RWPE1 (cell line): ENCODE results near the gene MET.

Experiments
- CTCF ChIA-PET: fragments of 350-600 bp; sonication (Branson Sonifier 250); formaldehyde crosslinking; extraction: SDS; loops from one replicate; lab custom pipeline; 2021; lab: Yijun Ruan, JAX
- POLR2A ChIA-PET: fragments of 400-600 bp; formaldehyde crosslinking; extraction: SDS; loops from one replicate; lab custom pipeline; 2020; ENCODE audit warnings: antibody characterized with exemption; ENCODE audit not compliant: low non-redundant PET; lab: Yijun Ruan, JAX
- DNase-seq: peaks from one replicate; pipeline ENCODE4 v3.0.0; 2012; ENCODE audit warnings: low spot score
- H3K27ac ChIP-seq: fragments of 450-650 bp; 2 replicates; pipeline ENCODE4 v1.5.1; 2017
- CTCF ChIP-seq: fragments of 450-650 bp; conservative IDR thresholded peaks from 2 replicates; pipeline ENCODE4 v1.5.1; 2017; ENCODE audit warnings: low read depth, mild to moderate bottlenecking

MET gene

DNA sequence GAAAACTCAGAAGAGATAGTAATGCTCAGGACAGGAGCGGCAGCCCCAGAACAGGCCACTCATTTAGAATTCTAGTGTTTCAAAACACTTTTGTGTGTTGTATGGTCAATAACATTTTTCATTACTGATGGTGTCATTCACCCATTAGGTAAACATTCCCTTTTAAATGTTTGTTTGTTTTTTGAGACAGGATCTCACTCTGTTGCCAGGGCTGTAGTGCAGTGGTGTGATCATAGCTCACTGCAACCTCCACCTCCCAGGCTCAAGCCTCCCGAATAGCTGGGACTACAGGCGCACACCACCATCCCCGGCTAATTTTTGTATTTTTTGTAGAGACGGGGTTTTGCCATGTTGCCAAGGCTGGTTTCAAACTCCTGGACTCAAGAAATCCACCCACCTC lies 124.5 kb downstream of the MET start:
- CTCF ChIA-PET: no interaction called here
- POLR2A ChIA-PET: no interaction called here

GRCh38 chr7:116797612-116798011 lies 125.6 kb downstream of the MET start:
- ChIA-PET POLR2A (no interaction called here), CTCF (interaction anchor here (0.7 to 1.2 kb wide), 3 partner anchors 13 to 621 kb away, joined by 3 to 5 read pairs (median 4); partner anchors contain the start of gene MET)
- DNase-seq: peak; percentile 60
- H3K27ac ChIP-seq: no peak overlapping the region
- no peak for TF ChIP-seq CTCF

More for the DNA sequence above, 124.5 kb downstream of the MET start:
- no peak for TF ChIP-seq CTCF
- no peak for DNase-seq
- peak overlapping the region; percentile 35; the same call in 1 of the 2 replicates for H3K27ac ChIP-seq

GRCh38 chr7:116798232-116798631 lies 126.2 kb downstream of the MET start:
- POLR2A ChIA-PET: no interaction called here
- no peak overlapping the region for H3K27ac ChIP-seq
- no peak for DNase-seq
- CTCF ChIA-PET: interaction anchor here (0.7 to 1.2 kb wide), 3 partner anchors 13 to 622 kb away, joined by 3 to 5 read pairs (median 4); partner anchors contain the start of gene MET
- no peak for TF ChIP-seq CTCF

- POLR2A ChIA-PET: no interaction called here
- H3K27ac ChIP-seq: no peak overlapping the region
- no peak for DNase-seq
- CTCF ChIA-PET: no interaction called here
- TF ChIP-seq CTCF: no peak
Measured at GRCh38 chr7:116799916-116800315, 127.9 kb downstream of the MET start.

DNA sequence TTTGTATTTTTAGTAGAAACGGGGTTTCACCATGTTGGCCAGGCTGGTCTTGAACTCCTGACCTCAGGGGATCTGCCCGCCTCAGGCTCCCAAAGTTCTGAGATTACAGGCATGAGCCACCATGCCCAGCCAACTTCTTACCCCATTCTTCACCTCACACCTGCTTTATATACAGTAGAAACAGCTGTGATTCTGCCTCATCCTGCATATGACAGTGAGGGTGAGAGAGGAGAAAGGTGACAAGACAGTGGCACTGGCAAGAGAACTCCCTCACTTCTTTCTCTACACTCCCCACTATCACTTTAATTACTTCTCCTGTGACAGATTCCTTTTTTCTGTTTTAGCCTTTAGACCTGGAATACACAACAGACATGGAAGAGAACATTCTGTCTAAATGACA lies 128.6 kb downstream of the MET start:
- ChIA-PET POLR2A (no interaction called here), CTCF (no interaction called here)
- DNase-seq: no peak
- peak overlapping the region; percentile 51; the same call in 1 of the 2 replicates for H3K27ac ChIP-seq
- no peak for TF ChIP-seq CTCF

GRCh38 chr7:116801092-116801710 lies 129.2 kb downstream of the MET start:
- ChIA-PET CTCF (interaction anchor here (0.6 kb wide), 1 partner anchor 131 kb away, joined by 3 read pairs; no protein-coding TSS in a partner anchor), POLR2A (no interaction called here)
- DNase-seq: peak; percentile 73
- no peak overlapping the region for H3K27ac ChIP-seq
- no peak for TF ChIP-seq CTCF
